Measurements from ENCODE around the gene MUC2.

The MUC2 gene

GRCh38 chr11:1037506-1038055 lies 37.1 kb upstream of the MUC2 start:
- TF ChIP-seq CTCF (IDR thresholded peaks at IDR 0.05; ENCODE audit: low read depth, low read length), result no peak
- no peak for TF ChIP-seq MYC (IDR thresholded peaks at IDR 0.05; ENCODE audit: low read depth, low read length)
- no peak for TF ChIP-seq POLR2A (IDR thresholded peaks at IDR 0.05; ENCODE audit: extremely low read depth, insufficient read length)
- TF ChIP-seq, protein P1, sequence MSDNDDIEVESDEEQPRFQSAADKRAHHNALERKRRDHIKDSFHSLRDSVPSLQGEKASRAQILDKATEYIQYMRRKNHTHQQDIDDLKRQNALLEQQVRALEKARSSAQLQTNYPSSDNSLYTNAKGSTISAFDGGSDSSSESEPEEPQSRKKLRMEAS (IDR thresholded peaks at IDR 0.05; ENCODE audit: low read depth, low read length), result no peak
- DNase-seq (ENCODE audit: low read depth), result no peak
- no peak overlapping the region for H3K4me3 ChIP-seq (ENCODE audit: low read depth, low read length)

DNA sequence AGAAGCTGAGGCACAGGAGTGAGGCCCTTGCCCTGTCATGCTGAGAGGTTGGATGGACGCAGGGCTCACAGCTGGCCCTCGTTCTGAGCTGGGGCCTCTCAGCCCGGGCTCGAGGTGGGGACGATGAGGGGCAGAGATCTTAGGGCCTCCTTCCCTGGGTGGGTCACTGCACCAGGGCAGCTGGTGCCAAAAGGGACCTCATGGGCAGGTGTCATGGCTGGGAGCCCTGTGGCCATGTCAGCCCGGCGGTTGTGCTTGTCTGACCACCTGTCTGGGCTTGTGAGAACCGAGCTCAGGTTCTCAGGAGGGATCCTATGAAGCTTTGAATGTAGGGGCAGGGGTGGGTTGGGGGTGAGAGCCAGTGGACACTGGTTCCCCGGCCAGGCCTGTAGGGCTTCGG lies 36.3 kb upstream of the MUC2 start:
- TF ChIP-seq MYC (IDR thresholded peaks at IDR 0.05; ENCODE audit: low read depth, low read length) (no peak), CTCF (IDR thresholded peaks at IDR 0.05; ENCODE audit: low read depth, low read length) (no peak), POLR2A (IDR thresholded peaks at IDR 0.05; ENCODE audit: extremely low read depth, insufficient read length) (no peak)
- TF ChIP-seq, protein P1 (IDR thresholded peaks at IDR 0.05; ENCODE audit: low read depth, low read length), result no peak
- H3K4me3 ChIP-seq (ENCODE audit: low read depth, low read length), result no peak overlapping the region
- no peak for DNase-seq (ENCODE audit: low read depth)

- no peak for TF ChIP-seq CTCF (IDR thresholded peaks at IDR 0.05; ENCODE audit: low read depth, low read length)
- no peak for TF ChIP-seq MYC (IDR thresholded peaks at IDR 0.05; ENCODE audit: low read depth, low read length)
- no peak for TF ChIP-seq POLR2A (IDR thresholded peaks at IDR 0.05; ENCODE audit: extremely low read depth, insufficient read length)
- TF ChIP-seq, protein P1 (IDR thresholded peaks at IDR 0.05; ENCODE audit: low read depth, low read length), result no peak
- no peak for DNase-seq (ENCODE audit: low read depth)
- no peak overlapping the region for H3K4me3 ChIP-seq (ENCODE audit: low read depth, low read length)
These were observed 35.8 kb upstream of the MUC2 start for GRCh38 chr11:1038921-1039320.

- H3K4me3 ChIP-seq (ENCODE audit: low read depth, low read length), result no peak overlapping the region
- TF ChIP-seq POLR2A (IDR thresholded peaks at IDR 0.05; ENCODE audit: extremely low read depth, insufficient read length) (no peak), CTCF (IDR thresholded peaks at IDR 0.05; ENCODE audit: low read depth, low read length) (no peak), MYC (IDR thresholded peaks at IDR 0.05; ENCODE audit: low read depth, low read length) (no peak)
- TF ChIP-seq, protein P1 (IDR thresholded peaks at IDR 0.05; ENCODE audit: low read depth, low read length), result no peak
- DNase-seq (ENCODE audit: low read depth), result no peak
These were observed 34.9 kb upstream of the MUC2 start for GRCh38 chr11:1039481-1040427.

DNA sequence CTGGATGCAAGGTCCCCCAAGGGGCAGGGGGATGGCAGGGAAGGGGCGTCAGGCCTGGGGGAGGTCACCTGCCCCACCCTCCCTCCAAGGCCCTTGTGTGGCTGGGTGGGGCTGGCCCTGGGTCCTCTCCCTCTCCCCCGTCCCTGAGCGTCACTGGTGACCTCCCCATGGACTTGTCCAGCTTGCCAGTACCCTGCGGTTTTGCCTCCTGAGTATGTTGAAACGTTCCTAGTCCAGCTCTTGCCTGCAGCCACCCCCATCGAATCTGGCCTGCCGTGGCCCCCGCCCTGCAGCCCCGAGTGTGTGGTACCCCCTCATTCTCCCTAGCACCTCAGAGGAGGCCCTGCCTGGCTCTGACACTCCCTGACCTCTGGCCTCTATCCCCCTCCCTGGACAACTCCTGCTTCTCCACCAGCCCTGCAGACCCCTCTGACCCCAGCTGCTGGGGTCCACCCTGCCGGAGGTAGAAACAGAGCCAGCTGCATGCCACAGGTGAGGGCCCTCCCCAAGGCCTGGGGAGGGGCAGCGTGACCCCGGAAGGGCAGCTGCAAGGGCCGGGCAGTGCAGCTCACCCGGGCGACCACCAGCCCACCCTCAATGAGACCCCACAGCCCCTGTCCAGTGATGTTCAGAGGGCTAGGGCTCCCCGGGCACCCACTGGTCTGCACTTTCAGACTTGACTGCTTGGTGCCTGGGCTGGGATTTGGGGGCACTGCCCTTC lies 34.1 kb upstream of the MUC2 start:
- TF ChIP-seq MYC (IDR thresholded peaks at IDR 0.05; ENCODE audit: low read depth, low read length), result no peak
- no peak for TF ChIP-seq POLR2A (IDR thresholded peaks at IDR 0.05; ENCODE audit: extremely low read depth, insufficient read length)
- DNase-seq (ENCODE audit: low read depth), result no peak
- no peak overlapping the region for H3K4me3 ChIP-seq (ENCODE audit: low read depth, low read length)

DNA sequence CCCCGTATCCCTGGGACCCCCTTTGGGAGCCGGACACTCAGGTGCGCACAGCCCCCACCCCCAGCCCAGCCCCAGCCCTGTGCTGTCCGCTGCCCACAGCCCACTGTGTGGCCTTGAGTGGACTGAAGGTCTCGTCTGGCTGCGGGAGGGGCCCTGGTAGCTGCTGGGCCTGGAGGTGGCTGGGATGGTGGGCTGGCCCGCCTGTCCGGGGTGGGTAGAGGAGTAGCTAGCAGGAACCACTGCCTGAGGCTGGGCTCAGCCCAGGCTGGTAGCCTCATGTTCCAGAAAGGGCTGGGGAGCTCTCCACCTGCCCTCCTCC lies 33.6 kb upstream of the MUC2 start:
- no peak overlapping the region for H3K4me3 ChIP-seq (ENCODE audit: low read depth, low read length)
- TF ChIP-seq CTCF (IDR thresholded peaks at IDR 0.05; ENCODE audit: low read depth, low read length), result no peak
- TF ChIP-seq MYC (IDR thresholded peaks at IDR 0.05; ENCODE audit: low read depth, low read length), result no peak
- TF ChIP-seq, protein P1 (IDR thresholded peaks at IDR 0.05; ENCODE audit: low read depth, low read length), result no peak
- no peak for TF ChIP-seq POLR2A (IDR thresholded peaks at IDR 0.05; ENCODE audit: extremely low read depth, insufficient read length)
- DNase-seq (ENCODE audit: low read depth), result no peak
